NCI-H69 (cell line): Measurements from ENCODE around the gene RAB6B.

Experiments
- DNase-seq: peaks from one replicate; lab custom pipeline; 2025; lab: John Stamatoyannopoulos, UW

RAB6B gene

DNA sequence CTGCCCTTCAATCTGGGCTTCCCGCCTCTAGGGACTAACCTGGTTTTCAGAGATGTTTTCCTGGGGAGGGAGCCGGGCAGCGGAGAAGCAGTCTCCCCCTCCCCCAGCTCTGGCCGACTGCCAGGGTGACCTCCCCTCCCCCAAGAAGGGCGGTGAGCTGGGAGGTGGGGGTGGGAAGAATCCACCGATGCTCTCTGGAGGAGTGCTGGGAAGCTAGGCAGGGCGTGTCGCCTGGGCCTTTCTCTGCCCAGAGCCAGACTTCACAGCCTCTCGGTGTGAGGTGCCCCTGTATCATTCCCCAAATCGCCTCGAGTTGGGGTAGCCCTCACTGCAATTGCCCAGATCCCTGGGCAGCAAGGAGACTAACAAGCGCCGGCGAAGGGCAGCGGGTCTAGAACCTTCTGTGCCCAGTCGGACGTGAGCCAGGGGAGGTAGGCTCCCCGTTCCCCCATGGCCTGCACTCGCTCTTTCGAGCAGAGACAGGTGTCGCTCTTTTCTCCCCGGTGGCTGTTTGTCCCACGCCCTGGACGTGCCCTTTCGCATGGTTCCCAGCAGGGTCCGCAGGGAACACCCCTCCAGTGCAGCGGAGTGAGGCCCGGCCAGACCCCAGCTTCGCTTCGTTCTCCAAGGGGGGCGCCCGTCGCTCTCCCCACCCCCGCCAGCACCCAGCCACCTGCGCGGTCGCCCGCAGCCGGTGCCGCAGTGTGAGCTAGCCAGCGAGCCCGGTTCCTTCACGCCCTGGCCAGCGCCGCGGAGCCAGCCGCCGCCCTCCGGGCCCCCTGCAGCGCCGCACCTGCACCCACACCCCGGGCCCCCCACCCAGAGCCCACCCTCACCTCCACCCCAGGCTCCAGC is 1.1 kb downstream of the RAB6B start:
- DNase-seq = peak; percentile 42

DNA sequence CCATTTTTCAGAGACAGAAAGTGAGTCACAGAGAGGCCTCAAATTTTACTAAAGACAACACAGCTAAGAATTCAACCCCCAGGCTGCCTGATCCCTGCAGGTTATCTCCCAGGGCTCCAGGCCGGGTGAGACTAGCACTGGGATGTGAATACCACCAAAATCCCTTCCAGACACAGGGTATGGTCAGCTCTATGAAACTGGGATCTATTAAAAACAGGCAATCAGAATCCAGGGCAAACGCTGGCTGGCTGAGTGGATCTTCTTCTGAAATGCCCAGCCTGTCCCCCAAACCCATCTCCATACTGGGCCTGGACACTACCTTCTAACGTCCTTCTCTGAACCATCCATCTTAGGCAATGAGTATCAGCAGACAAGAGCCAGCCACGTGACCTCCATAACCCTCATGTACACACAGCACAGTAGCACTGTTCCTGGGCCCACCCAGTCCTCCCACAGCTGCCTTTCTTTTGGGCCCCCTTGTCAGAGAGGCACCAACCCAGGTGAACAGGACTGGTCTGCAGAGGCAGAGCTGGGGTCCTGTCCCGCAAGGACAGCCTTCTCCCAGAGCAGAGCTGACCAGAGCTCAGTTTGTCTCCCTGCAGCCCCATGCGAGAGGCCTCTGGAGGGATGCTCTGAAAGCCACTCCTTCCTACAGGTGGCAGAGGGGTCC is 1.9 kb downstream of the RAB6B start:
- DNase-seq = no peak

DNA sequence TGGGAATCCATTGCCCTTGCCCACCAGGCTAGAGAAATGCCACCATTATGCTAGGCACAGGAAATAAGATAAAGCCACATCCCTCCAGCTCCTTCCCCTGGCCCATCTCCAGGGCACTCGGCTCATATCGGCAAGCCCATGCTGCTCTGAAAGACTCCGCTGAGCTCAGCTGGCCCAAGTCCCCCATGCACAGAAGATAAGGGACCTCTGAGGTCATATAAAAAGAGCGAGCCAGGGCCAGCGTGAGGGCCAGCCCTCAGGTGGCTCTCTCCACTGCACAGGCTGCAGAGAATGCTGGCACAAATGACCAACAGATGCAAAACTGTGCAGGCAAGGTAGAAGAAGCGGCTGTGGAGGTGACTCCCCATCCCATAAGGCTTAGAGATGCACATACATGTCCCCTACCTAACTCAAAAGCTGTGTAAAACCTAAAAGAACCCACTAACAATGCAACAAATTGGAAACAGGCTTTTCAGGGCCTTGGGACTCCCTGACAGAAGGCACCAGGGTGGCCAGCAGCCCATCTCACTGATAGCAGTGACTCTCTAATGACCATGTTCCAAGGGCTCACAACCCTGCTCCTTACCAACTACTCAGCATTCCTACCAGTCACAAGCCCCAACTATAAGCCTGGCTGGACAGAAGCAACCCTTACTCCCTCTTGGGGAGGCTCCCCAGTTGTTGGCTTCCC is 3.0 kb downstream of the RAB6B start:
- DNase-seq = no peak

DNA sequence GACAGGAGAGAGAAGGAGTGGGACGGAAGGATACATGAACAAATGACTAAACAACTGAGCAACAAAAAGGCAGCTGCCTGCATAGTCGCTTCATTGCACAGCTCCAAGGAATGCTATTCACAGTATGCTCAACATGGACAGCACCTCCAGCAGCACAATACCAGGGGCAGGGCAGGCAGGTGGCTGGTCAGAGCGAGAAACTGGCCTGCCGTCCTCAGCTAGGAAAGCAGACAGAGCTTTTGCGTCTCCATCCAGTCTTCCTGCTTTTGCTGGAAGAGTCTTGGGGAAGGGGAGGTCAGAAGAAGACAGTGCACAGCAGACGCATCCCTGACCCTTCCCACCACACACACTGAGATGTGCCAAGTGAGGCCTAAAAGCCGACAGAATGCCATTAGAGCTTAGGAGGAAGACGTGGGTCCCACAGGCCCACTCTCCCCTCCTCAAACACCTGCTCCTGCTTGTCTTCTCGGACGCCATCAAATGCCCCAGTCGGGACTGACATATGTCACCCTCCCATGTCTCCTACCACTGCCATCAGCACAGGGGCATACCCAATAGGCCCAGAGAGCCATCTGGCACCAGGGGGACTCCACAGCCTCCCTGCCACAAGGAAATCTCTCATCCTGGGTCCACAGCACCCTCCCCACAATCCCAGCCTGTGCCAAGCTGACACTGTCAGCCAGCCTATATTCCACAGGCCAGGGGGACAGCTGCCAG is 3.9 kb downstream of the RAB6B start:
- no peak for DNase-seq

DNA sequence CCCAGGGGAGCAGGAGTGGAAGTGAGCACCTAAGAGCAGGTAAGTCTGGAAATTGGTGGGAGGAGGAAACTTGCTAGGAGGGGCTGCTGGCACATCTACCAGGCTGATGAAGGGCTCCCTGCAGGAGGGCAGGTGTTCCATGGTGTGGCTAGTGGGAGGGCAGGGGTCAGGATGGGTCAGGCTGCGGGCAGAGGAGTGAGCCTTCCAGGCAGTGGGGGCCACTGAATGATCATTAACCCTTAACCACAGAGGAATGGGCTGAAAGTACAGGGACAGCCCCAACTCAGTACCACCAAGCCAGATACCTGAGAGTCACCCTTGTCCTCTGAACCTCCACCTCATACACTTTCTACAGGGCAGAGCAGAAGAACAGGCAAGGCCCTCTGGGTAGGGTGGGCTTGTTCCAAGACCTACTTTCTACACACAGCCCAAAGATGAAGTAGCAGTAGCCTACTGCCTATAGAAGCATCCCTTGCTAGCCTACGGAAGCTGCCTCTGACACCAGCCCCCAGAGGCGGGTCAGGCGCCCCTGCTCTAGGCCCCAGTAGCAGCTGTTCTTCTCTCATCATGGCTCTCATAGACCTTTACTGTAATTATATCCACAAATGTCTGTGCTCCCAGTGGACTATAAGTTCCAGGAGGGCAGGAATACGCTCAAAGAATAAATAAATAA is 4.6 kb downstream of the RAB6B start:
- no peak for DNase-seq

DNA sequence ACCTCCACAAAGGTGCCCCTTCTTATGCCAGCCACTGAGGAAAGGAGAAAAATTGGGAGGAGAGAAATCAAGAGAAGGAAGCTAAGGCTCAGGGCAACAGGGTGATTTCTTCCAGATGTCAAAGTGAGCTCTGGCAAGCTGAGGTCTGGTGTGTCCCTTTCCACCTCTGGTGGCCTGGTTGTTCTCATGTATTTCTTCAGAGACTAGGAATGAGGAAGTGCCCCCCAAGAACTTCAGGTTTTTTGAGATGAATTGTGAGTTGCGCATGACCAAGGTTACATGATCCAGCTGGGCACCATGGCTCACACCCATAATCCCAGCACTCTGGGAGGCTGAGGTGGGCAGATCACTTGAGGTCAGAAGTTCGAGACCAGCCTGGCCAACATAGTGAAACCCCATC is 5.6 kb downstream of the RAB6B start:
- no peak for DNase-seq

DNA sequence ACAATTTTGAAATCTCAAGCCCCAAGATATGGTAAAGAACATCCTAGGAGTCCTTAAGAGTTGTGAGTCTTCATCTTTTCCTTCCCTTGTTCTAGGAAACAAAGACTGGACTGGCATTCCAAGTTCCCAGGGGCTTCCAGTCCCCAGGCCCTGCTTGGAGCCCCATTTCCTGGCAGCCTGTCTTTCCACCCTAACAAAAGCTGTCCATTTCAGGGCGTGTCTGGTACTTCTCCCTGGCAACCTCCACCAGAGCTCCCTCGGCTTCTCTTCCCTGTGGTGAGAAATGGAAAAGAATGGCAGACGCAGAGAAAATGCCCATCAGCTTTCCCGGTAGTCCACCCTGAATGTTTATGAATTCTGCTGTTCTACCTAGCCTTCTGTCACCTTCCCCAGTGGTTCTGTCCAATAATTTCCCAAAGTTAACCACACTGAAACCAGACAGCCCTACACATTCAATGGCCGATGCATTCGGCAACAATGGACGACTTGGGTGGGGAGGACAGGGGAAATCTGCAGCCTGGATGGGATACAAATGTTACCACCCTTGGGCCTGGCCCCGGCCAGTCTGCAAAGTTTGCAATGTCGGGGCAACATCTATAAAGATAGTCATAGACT is 6.8 kb downstream of the RAB6B start:
- DNase-seq = peak; percentile 66

DNA sequence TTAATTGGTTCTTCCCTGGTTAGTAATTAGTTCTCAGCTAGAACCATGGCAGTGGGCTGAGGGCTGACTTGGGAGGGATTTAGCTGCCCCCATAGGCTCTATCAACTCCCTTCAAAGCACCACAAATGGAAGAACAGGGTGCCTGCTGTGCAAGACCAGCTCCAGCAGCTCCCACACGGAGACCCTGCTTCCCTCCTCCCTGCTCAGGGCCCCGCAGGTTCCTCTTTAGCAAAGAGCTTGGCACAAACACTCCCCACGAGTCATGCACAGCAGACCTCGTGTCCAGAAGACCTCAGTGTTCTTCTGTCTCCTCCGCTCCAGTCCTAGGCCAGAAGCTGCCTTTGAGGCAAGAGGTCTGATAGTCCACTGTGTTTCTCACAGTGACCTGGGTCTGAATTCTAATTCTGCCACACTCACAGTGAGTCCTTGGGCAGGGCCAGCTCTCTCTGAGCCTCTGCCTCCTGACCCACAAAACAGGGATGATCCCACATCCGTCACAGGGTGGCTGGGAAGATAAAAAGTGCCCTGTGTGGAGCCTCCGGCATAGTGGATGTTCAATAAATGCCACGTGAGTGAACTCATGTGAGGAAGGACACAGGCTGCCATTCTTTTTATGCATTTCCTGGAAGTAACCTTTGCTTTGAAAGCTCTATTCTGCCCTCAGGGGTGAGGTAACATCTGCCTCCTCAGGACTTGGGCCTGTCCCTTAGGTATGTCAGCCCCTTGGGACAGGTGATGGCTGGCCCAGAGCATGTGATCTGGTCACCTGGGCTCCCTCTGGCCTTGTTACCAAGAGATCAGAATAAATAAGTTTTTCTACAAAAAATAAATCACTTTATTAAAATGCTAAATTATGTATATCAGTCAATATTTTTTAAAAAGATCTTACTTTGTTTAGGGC is 7.6 kb downstream of the RAB6B start:
- peak; percentile 72 for DNase-seq

DNA sequence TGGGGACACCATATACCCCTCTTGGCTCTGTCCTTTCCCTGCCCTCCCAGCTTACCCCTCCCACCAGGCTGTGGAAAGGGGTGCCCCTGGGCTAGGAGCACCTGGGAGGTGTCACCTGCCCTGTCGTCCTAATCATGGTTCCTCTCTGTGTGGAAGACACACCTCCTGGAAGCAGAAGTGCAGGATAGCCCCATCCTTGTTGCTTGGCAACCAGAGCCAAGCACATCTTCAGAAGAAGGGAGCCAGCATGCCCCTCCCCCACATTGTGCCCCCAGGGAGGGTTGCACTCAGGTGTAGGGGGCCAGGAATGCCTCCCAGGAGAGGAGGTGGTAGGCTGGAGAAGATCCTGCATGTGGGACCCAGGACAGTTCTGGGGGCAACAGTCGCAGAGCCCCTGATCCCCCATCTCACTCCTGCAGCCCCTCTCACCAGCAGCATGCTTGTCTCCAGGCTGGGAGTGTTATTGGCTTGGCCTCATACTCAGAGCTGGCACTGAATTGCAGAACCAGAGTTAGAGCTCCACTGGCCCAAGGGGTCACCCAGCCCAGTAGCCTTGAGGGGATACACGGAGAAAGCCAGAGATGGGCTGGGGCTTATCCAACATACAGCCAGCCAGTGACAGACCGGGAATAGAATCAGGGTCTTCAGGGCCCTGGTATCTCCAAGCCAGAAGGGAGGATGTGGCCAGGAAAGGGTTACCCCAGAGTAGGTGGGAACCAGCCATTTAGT is 8.4 kb downstream of the RAB6B start:
- peak; percentile 28 for DNase-seq

DNA sequence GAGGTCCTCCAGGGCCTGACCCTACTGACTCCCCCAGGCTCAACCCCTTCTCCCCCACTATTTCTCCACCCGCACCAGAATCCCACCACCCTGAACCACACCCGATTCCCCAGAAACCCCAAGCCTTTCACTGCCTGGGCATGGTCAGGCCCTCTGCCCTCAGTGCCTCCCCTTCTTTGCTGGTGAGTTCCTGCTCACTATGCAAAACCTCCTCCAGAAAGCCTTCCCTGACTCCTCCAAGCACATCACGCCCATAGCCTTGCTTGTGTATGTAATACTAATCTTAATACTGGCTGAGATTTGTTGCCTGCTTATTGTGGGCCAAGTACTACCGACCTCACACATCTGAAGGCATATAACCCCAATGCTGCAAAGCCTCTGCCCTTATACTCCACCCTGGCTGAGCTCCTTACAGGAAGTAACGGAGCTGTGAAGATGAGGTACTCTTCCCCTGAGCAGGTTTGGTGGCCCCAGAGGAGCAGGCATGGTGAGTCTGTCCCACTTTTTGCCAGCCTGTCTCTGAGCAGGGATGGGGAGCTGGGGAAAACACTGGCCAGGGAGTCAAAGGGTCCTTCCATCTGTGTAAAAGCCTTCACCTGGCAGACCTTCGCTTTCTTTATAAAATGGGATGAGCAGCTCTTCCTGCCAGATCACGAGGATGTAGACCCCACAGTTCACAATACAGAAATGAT is 9.5 kb downstream of the RAB6B start:
- no peak for DNase-seq

DNA sequence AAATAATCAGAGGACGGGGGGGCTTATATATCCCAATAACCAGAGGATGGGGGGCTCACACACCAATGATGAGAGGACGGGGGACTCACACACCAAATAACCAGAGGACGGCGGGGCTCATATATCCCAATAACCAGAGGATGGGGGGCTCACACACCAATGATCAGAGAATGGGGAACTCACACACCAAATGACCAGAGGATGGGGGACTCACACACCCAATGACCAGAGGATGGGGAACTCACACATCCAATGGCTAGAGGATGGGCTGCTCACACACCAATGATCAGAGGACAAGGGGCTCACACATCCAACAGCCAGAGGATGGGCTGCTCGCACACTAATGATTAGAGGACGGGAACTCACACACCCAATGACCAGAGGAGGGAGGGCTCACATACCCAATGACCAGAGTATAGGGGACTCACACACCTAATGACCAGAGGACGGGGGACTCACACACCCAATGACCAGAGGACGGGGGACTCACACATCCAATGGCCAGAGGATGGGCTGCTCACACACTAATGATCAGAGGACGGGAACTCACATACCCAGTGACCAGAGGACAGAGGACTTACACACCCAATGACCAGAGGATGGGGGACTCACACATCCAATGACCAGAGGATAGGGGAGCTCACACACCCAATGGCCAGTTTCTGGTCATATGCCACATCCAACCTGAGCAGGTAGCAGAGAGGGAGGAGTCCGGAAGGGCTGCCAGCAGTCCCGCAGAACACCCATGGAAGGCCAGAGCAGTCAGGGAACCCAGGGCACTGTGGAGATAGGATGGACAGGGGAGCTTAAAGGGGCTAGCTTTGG is 10.6 kb downstream of the RAB6B start:
- DNase-seq = no peak

DNA sequence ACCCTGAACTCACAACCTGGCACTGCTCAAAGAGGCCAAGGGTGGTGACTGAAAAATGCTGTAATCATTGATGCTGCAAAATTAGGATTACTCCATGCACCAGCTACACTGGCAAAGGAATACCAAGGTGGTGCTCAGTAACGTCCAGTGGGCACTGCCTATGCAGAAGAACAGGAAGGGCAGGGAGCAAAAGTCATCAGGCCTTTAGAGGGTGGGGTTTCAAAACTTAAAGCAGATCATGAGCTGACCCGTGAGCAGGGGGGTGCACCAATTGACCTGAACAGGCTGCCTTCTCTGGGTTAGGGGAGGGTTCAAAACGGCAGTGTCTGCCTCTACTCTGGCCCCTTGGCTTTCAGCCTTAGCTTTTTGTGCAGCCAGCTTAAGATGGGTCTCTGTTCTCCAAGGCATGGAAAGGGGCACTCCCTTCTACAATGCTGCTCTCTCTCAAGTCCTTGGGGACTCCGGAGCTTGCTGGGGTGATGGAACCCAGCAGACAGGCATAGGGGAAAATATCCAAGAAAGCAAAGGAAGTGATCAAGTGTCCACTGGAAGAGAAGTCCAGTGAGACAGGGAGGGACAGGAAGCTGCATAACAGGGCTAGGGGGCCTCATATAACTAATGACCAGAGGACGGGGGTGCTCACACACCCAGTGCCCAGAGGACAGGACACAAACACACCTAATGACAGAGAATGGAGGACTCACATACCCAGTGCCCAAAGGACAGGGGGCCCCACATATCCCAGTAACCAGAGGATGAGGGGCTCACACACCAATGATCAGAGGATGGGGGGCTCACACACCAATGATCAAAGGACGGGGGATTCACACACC is 11.4 kb downstream of the RAB6B start:
- DNase-seq = no peak

DNA sequence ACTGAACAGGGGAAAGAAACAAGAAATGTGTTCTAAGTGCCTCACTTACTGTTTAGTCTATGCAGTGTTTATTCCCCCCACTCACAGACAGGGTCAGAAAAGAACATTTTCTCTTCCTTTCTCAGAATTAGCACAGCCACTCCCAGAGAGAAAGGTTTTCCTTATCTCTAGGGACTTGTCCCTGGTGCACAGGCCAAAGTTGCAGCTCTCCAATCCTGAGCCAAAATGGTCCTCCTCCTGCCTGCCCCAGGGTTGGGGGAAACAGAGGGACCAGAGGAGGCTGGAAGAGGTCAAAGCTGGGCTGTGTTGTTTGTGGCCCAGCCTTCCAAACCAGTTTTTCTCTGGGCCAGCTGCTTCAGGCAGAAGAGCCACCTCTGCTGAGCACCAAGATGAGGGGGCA is 12.0 kb downstream of the RAB6B start:
- DNase-seq = no peak

DNA sequence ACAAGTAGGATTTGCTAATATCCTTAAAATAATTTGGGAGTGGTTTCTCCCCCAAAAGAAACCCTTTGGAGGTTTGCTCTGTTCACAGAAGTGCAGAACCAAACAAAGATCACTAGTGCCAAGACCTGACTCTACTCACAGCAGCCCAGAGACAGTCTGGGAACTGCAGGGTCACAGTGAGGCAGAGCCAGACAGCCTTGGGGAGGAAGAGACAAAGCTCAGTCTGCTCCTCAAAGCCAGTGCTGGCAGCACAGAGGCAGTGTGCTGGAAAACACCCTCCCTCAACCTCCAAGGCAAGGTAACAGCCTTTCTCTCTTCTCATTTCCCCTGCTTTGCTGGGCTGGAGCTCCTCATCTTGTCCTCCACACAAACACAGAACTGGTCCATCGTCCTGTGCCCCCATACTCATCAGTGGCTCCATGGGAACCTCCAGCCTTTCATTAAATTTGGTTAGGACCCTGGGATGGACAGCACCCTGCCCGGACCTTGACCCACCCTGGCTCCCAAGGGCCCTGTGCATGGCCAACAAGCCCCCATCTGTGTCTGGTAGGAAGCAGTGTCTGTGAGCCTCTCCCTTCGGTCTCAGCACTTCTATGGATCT is 12.6 kb downstream of the RAB6B start:
- no peak for DNase-seq

DNA sequence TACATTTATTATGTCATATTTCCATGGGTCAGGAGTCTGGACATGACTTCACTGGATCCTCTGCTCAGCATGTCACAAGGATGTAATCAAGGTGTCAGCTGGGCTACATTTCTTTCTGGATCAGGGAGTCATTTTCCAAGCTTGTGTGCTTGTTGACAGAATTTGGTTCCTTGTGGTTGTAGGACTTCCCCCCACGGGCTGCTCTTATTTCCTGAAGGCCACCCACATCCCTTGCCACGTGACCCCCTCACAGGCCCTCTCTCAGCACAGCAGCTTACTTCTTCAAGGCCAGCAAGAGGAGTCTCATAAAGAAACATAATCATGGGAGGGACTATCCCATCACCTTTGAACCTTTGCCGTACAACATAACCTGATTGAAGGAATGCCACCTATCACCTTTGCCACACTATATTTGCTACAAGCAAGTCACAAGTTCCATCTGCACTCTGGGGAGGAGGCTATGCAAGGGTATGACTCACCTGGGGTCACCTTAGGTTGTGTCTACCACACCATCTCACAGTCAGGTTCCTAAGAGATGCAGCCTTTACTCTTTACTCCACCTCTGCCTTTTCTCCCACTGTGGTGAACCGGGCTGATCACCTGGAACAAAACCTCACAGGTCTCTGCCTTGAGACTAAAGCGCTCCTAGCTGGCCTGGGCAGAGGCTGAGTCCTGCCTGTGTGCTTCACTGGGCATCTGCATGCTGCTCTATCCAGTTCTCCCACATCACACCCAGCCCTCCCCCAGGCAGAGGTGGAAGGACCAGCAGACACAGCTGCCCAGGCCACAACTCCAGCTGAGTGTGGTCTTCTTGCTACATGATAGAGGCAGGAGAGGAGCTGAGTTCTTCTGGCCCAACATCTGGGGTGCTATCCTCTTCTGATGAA is 13.5 kb downstream of the RAB6B start:
- no peak for DNase-seq

DNA sequence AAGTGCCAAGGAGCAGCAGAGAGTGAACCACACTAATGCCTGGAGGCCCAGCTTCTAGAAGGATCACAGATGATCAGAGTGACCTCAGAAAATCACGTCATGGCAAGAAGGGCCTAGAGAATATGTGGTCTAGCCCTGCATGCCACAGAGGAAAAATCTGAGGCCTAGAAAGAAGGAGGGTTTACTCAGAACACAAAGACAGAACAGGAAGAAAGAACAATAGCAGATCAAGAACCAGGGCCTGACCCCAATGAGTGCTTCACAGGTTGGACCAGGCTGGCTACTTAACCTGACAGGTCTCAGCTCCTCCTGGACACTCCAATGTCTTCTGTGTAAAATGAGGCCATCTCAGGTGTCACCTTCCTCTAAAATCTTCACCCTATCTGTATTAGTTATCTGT is 14.2 kb downstream of the RAB6B start:
- DNase-seq = no peak
